Activated B cell treated with CpG ODN at 0.5 μM for 24 hours (primary cell): ENCODE data around the gene NLGN4X. TPM values are rescaled to one million over a fixed set of nuclear protein-coding genes. Genes with fewer than 3 reads are reported as not detected.
"Not testable (repeated sequence)": the region's sequence is repeated elsewhere in the genome, so short reads cannot be mapped to it uniquely, and the experiment has no call there.

Source experiments
- ATAC-seq: fragments of 200-7000 bp; cut with Tn5 transposase; one replicate; pipeline ENCODE4 v1.10.0; 2021; ENCODE audit warnings: low read depth, mild to moderate bottlenecking, moderate library complexity
- CTCF ChIA-PET: fragments of 350-600 bp; sonication (Branson Sonifier 250); formaldehyde crosslinking; loops from one replicate; lab custom pipeline; 2021; ENCODE audit warnings: antibody characterized with exemption; lab: Charles Lee
- POLR2A ChIA-PET: fragments of 350-600 bp; sonication (Branson Sonifier 250); formaldehyde crosslinking; loops from one replicate; lab custom pipeline; 2021; ENCODE audit warnings: antibody characterized with exemption; lab: Charles Lee
- DNase-seq: peaks from one replicate; pipeline ENCODE4 v3.0.0; 2022
- H3K27ac Mint-ChIP-seq: one replicate; pipeline ENCODE4 v1.8.0; 2020; ENCODE audit warnings: mixed read lengths
- H3K27me3 Mint-ChIP-seq: one replicate; pipeline ENCODE4 v1.8.0; 2021; ENCODE audit warnings: mixed read lengths
- H3K36me3 Mint-ChIP-seq: one replicate; pipeline ENCODE4 v1.8.0; 2021; ENCODE audit warnings: low read depth, mixed read lengths
- H3K4me1 Mint-ChIP-seq: one replicate; pipeline ENCODE4 v1.8.0; 2021; ENCODE audit warnings: mixed read lengths
- H3K4me3 Mint-ChIP-seq: one replicate; pipeline ENCODE4 v1.8.0; 2020; ENCODE audit warnings: mild to moderate bottlenecking, mixed read lengths
- H3K9me3 Mint-ChIP-seq: one replicate; pipeline ENCODE4 v1.8.0; 2020; ENCODE audit warnings: mixed read lengths
- CTCF ChIP-seq: fragments of 200-600 bp; IDR thresholded peaks from one replicate; pipeline ENCODE4 v1.8.0; 2022; ENCODE audit warnings: antibody characterized with exemption, mild to moderate bottlenecking
- intact Hi-C: fragments of 100-400 bp; cut with micrococcal nuclease; formaldehyde crosslinking; loops from one replicate; pipeline ENCODE4 v1.15.1; 2024
- total RNA-seq: library from RNA; stranded (reverse); gene quantifications from 2 replicates; pipeline ENCODE4 v1.2.3, GENCODE V29; 2022

Gene NLGN4X
- total RNA-seq, 1 donor from 2014 or later: 0.35 TPM

GRCh38 chrX:5916945-5917344 is 311.7 kb downstream of the NLGN4X start:
- Mint-ChIP-seq H3K4me1 (no peaks in the 10 kb centered on the region), H3K27ac (no peak overlapping the region), H3K27me3 (no peaks in the 10 kb centered on the region), H3K36me3 (no peaks in the 10 kb centered on the region), H3K9me3 (no peaks in the 10 kb centered on the region), H3K4me3 (no peak overlapping the region)
- no peak for TF ChIP-seq CTCF
- intact Hi-C loops: no loop called here
- ChIA-PET CTCF (no interaction called here), POLR2A (no interaction called here)
- ATAC-seq (no peak), DNase-seq (no peak)

GRCh38 chrX:5915783-5916182 is 312.9 kb downstream of the NLGN4X start:
- no peak overlapping the region for H3K27ac Mint-ChIP-seq
- intact Hi-C loops: no loop called here

GRCh38 chrX:5907207-5907606 is 321.5 kb downstream of the NLGN4X start:
- H3K36me3 Mint-ChIP-seq: no peaks in the 10 kb centered on the region
- no peaks in the 10 kb centered on the region for H3K27me3 Mint-ChIP-seq
- H3K9me3 Mint-ChIP-seq: no peaks in the 10 kb centered on the region
- ATAC-seq (no peak), DNase-seq (no peak)
- no peaks in the 10 kb centered on the region for H3K4me1 Mint-ChIP-seq
- intact Hi-C loops: no loop called here
- no peak overlapping the region for H3K4me3 Mint-ChIP-seq
- no peak overlapping the region for H3K27ac Mint-ChIP-seq
- POLR2A ChIA-PET: no interaction called here
- TF ChIP-seq CTCF: no peak
- CTCF ChIA-PET: no interaction called here

More at GRCh38 chrX:5915783-5916182, 312.9 kb downstream of the NLGN4X start:
- ATAC-seq (no peak), DNase-seq (no peak)
- Mint-ChIP-seq H3K27me3 (no peaks in the 10 kb centered on the region), H3K36me3 (no peaks in the 10 kb centered on the region), H3K4me3 (no peak overlapping the region), H3K4me1 (no peaks in the 10 kb centered on the region), H3K9me3 (no peaks in the 10 kb centered on the region)
- TF ChIP-seq CTCF: no peak
- POLR2A ChIA-PET: no interaction called here
- CTCF ChIA-PET: no interaction called here

- H3K9me3 Mint-ChIP-seq, H3K4me1 Mint-ChIP-seq, H3K36me3 Mint-ChIP-seq, H3K27me3 Mint-ChIP-seq, intact Hi-C loops, POLR2A ChIA-PET, DNase-seq, H3K4me3 Mint-ChIP-seq, H3K27ac Mint-ChIP-seq, ATAC-seq, CTCF ChIA-PET: not testable (repeated sequence)
These were observed 325.0 kb downstream of the NLGN4X start for GRCh38 chrX:5903586-5904190.

GRCh38 chrX:5898463-5898862 is 330.2 kb downstream of the NLGN4X start:
- Mint-ChIP-seq H3K27ac (no peak overlapping the region), H3K36me3 (no peaks in the 10 kb centered on the region), H3K9me3 (no peaks in the 10 kb centered on the region), H3K4me1 (no peaks in the 10 kb centered on the region), H3K27me3 (no peaks in the 10 kb centered on the region), H3K4me3 (no peak overlapping the region)
- ATAC-seq: no peak
- ChIA-PET POLR2A (no interaction called here), CTCF (no interaction called here)
- DNase-seq: no peak
- intact Hi-C loops: no loop called here
- TF ChIP-seq CTCF: no peak

- no peaks in the 10 kb centered on the region for H3K4me1 Mint-ChIP-seq
- no peak overlapping the region for H3K4me3 Mint-ChIP-seq
- DNase-seq (no peak), ATAC-seq (no peak)
- H3K36me3 Mint-ChIP-seq: no peaks in the 10 kb centered on the region
- H3K27ac Mint-ChIP-seq: no peak overlapping the region
- POLR2A ChIA-PET: no interaction called here
- no peaks in the 10 kb centered on the region for H3K27me3 Mint-ChIP-seq
- CTCF ChIA-PET: no interaction called here
- H3K9me3 Mint-ChIP-seq: no peaks in the 10 kb centered on the region
- no peak for TF ChIP-seq CTCF
- intact Hi-C loops: no loop called here
These were observed 337.3 kb downstream of the NLGN4X start for GRCh38 chrX:5891378-5891777.
